Progenitor cell of endocrine pancreas (in vitro differentiated cells): ENCODE data around the gene C13orf42. TPM values are rescaled to one million over a fixed set of nuclear protein-coding genes. Genes with fewer than 3 reads are reported as not detected.
"Not testable (repeated sequence)": the region's sequence is repeated elsewhere in the genome, so short reads cannot be mapped to it uniquely, and the experiment has no call there.

Experiments
- DNase-seq: peaks from one replicate; pipeline ENCODE4 v3.0.0; 2021; ENCODE audit warnings: low spot score; ENCODE audit not compliant: unreplicated experiment
- H3K27ac Mint-ChIP-seq: 2 replicates; pipeline ENCODE4 v1.8.0; 2021; ENCODE audit warnings: mild to moderate bottlenecking, moderate library complexity, mixed read lengths
- H3K27me3 Mint-ChIP-seq: 2 replicates; pipeline ENCODE4 v1.8.0; 2021; ENCODE audit warnings: mixed read lengths
- H3K36me3 Mint-ChIP-seq: 2 replicates; pipeline ENCODE4 v1.8.0; 2022; ENCODE audit warnings: mixed read lengths; ENCODE audit not compliant: insufficient read depth
- H3K4me1 Mint-ChIP-seq: 2 replicates; pipeline ENCODE4 v1.8.0; 2021; ENCODE audit warnings: low read depth, mixed read lengths
- H3K4me3 Mint-ChIP-seq: 2 replicates; pipeline ENCODE4 v1.8.0; 2021; ENCODE audit warnings: low read depth, mild to moderate bottlenecking, moderate library complexity, mixed read lengths
- H3K9me3 Mint-ChIP-seq: 2 replicates; pipeline ENCODE4 v1.8.0; 2021; ENCODE audit warnings: low read depth, mixed read lengths
- CTCF ChIP-seq: fragments of 200-600 bp; sonication (generic); IDR thresholded peaks from one replicate; pipeline ENCODE4 v1.5.0; 2021; ENCODE audit warnings: antibody characterized with exemption, mild to moderate bottlenecking; ENCODE audit not compliant: unreplicated experiment
- total RNA-seq: library from RNA; stranded (reverse); gene quantifications from 2 replicates; pipeline ENCODE4 v1.2.1, GENCODE V29; 2021

Gene C13orf42
- total RNA-seq, 1 donor from 2014 or later, result not detected

- Mint-ChIP-seq H3K27me3 (no peaks in the 10 kb centered on the region), H3K36me3 (no peaks in the 10 kb centered on the region), H3K4me3 (no peak overlapping the region), H3K4me1 (no peaks in the 10 kb centered on the region), H3K27ac (no peak overlapping the region), H3K9me3 (no peaks in the 10 kb centered on the region)
- no peak for DNase-seq
- no peak for TF ChIP-seq CTCF
These were observed 14.9 kb downstream of the C13orf42 start for GRCh38 chr13:51096131-51096530.

- TF ChIP-seq CTCF, result no peak
- no peaks in the 10 kb centered on the region for H3K27me3 Mint-ChIP-seq
- H3K4me3 Mint-ChIP-seq, result no peak overlapping the region
- no peak overlapping the region for H3K27ac Mint-ChIP-seq
- H3K36me3 Mint-ChIP-seq, result no peaks in the 10 kb centered on the region
- DNase-seq, result no peak
- H3K4me1 Mint-ChIP-seq, result no peaks in the 10 kb centered on the region
- no peaks in the 10 kb centered on the region for H3K9me3 Mint-ChIP-seq
These were observed 17.5 kb downstream of the C13orf42 start for GRCh38 chr13:51093574-51093973.

GRCh38 chr13:51091839-51092238 is 19.2 kb downstream of the C13orf42 start:
- Mint-ChIP-seq H3K4me3 (no peak overlapping the region), H3K36me3 (no peaks in the 10 kb centered on the region), H3K27me3 (no peaks in the 10 kb centered on the region), H3K4me1 (no peaks in the 10 kb centered on the region), H3K27ac (no peak overlapping the region), H3K9me3 (no peaks in the 10 kb centered on the region)
- DNase-seq, result no peak
- TF ChIP-seq CTCF, result no peak

- Mint-ChIP-seq H3K36me3 (no peaks in the 10 kb centered on the region), H3K27ac (no peak overlapping the region), H3K27me3 (no peaks in the 10 kb centered on the region), H3K9me3 (no peaks in the 10 kb centered on the region), H3K4me3 (no peak overlapping the region), H3K4me1 (peaks cover 2% of the 10 kb centered on the region)
- TF ChIP-seq CTCF, result no peak
- DNase-seq, result no peak
These were observed 27.4 kb downstream of the C13orf42 start for GRCh38 chr13:51083706-51084105.

- not testable (repeated sequence) for H3K27me3 Mint-ChIP-seq, DNase-seq, H3K27ac Mint-ChIP-seq, H3K9me3 Mint-ChIP-seq, H3K36me3 Mint-ChIP-seq, H3K4me3 Mint-ChIP-seq, H3K4me1 Mint-ChIP-seq
These were observed 30.5 kb downstream of the C13orf42 start for GRCh38 chr13:51080478-51081065.

- no peak for TF ChIP-seq CTCF
- Mint-ChIP-seq H3K36me3 (no peaks in the 10 kb centered on the region), H3K4me1 (no peaks in the 10 kb centered on the region), H3K9me3 (peaks cover 15% of the 10 kb centered on the region), H3K4me3 (no peak overlapping the region), H3K27me3 (peaks cover 18% of the 10 kb centered on the region), H3K27ac (no peak overlapping the region)
- DNase-seq, result no peak
These were observed 39.6 kb downstream of the C13orf42 start for GRCh38 chr13:51071493-51071892.
